KMS-11 (cell line): ENCODE data around the gene LAMB4.

ENCODE experiments used
- H2AFZ ChIP-seq: fragments of 200-600 bp; sonication (generic); 2 replicates; pipeline ENCODE4 v1.6.1; 2016; ENCODE audit warnings: antibody characterized with exemption, mixed run types, low read depth
- H3K27ac ChIP-seq: fragments of 200-600 bp; sonication (generic); 2 replicates; pipeline ENCODE4 v1.6.1; 2016; ENCODE audit warnings: mild to moderate bottlenecking, mixed run types
- H3K27me3 ChIP-seq: fragments of 200-600 bp; sonication (generic); 2 replicates; pipeline ENCODE4 v1.6.1; 2017; ENCODE audit warnings: mild to moderate bottlenecking, low read depth, mixed run types, moderate library complexity; ENCODE audit not compliant: insufficient read depth
- H3K36me3 ChIP-seq: fragments of 200-600 bp; sonication (generic); 2 replicates; pipeline ENCODE4 v1.6.1; 2017; ENCODE audit warnings: mild to moderate bottlenecking, mixed run types; ENCODE audit not compliant: insufficient read depth
- H3K4me1 ChIP-seq: fragments of 200-600 bp; sonication (generic); 2 replicates; pipeline ENCODE4 v1.6.1; 2016; ENCODE audit warnings: mild to moderate bottlenecking, low read depth, mixed run types; ENCODE audit not compliant: poor library complexity, severe bottlenecking
- H3K4me2 ChIP-seq: fragments of 200-600 bp; sonication (generic); 2 replicates; pipeline ENCODE4 v1.7.0; 2016; ENCODE audit warnings: mild to moderate bottlenecking, mixed run types
- H3K4me3 ChIP-seq: fragments of 200-600 bp; sonication (generic); IDR thresholded peaks from 2 replicates; pipeline ENCODE4 v1.6.1; 2017; ENCODE audit warnings: low read depth, low read length, mixed read lengths; ENCODE audit not compliant: insufficient read depth
- H3K79me2 ChIP-seq: fragments of 200-600 bp; sonication (generic); 2 replicates; pipeline ENCODE4 v1.6.1; 2016; ENCODE audit warnings: low read depth, mixed run types; ENCODE audit not compliant: insufficient read depth
- H3K9ac ChIP-seq: fragments of 200-600 bp; sonication (generic); 2 replicates; pipeline ENCODE4 v1.6.1; 2016; ENCODE audit warnings: mild to moderate bottlenecking, mixed run types
- H4K20me1 ChIP-seq: fragments of 200-600 bp; sonication (generic); 2 replicates; pipeline ENCODE4 v1.6.1; 2016; ENCODE audit warnings: mild to moderate bottlenecking, mixed run types; ENCODE audit not compliant: insufficient read depth
- TF ChIP-seq, protein P1 (sequence below): fragments of 200-600 bp; sonication (generic); conservative IDR thresholded peaks from 2 replicates; pipeline ENCODE4 v1.6.1; 2017; ENCODE audit warnings: low read depth, mild to moderate bottlenecking, antibody characterized with exemption, low read length, moderate library complexity, mixed read lengths

The LAMB4 gene

DNA sequence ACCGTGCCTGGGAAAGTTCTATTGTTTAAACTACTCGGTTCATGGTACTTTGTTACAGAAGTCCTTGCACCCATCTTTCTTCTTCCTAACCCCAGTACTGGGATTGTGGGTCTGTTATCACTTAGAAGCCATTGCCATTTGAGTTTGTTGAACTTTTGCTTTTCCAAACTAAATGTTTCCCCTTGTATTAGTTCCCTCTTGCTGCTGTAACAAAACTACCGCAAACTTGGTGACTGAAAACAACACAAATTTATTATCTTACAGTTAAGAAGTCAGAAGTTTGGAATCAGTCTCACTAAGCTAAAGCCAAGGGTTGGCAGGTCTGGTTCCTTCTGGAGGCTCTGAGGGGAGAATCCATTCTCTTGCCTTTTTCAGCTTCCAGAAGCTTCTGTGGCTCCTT is 6.9 kb upstream of the LAMB4 start:
- no peak overlapping the region for H3K27ac ChIP-seq
- no peak overlapping the region for H3K9ac ChIP-seq
- H4K20me1 ChIP-seq, result no peaks in the 10 kb centered on the region
- TF ChIP-seq, protein P1, sequence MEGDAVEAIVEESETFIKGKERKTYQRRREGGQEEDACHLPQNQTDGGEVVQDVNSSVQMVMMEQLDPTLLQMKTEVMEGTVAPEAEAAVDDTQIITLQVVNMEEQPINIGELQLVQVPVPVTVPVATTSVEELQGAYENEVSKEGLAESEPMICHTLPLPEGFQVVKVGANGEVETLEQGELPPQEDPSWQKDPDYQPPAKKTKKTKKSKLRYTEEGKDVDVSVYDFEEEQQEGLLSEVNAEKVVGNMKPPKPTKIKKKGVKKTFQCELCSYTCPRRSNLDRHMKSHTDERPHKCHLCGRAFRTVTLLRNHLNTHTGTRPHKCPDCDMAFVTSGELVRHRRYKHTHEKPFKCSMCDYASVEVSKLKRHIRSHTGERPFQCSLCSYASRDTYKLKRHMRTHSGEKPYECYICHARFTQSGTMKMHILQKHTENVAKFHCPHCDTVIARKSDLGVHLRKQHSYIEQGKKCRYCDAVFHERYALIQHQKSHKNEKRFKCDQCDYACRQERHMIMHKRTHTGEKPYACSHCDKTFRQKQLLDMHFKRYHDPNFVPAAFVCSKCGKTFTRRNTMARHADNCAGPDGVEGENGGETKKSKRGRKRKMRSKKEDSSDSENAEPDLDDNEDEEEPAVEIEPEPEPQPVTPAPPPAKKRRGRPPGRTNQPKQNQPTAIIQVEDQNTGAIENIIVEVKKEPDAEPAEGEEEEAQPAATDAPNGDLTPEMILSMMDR, result no peak
- no peak overlapping the region for H3K4me3 ChIP-seq
- no peak overlapping the region for H2AFZ ChIP-seq
- peaks cover 14% of the 10 kb centered on the region for H3K4me1 ChIP-seq
- H3K27me3 ChIP-seq, result no peaks in the 10 kb centered on the region
- H3K4me2 ChIP-seq, result no peak overlapping the region
- no peaks in the 10 kb centered on the region for H3K79me2 ChIP-seq
- H3K36me3 ChIP-seq, result no peaks in the 10 kb centered on the region

DNA sequence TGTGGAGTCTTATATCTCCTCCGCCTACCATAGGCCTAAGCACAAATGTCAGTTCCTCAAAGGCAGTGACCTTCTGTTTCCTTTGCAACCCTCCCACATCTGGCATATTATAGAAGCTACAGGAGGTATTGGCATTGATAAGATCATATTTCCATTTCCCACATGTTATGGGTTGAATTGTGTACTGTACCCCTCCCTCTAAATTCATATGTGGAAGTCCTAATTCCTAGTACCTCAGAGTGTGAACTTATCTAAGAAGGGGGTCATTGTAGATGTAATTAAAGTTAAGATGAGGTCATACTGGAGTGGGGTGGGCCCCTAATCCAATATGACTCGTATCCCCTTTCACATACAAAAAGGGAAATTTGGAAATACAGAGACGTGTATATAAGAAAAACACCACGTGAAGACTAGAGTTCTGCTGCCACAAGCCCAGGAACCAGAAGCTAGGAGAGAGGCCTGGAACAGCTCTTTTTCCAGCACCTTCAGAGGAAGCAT is 6.1 kb upstream of the LAMB4 start:
- Histone ChIP-seq H2AFZ (no peak overlapping the region), H3K4me2 (no peak overlapping the region), H4K20me1 (no peaks in the 10 kb centered on the region)

DNA sequence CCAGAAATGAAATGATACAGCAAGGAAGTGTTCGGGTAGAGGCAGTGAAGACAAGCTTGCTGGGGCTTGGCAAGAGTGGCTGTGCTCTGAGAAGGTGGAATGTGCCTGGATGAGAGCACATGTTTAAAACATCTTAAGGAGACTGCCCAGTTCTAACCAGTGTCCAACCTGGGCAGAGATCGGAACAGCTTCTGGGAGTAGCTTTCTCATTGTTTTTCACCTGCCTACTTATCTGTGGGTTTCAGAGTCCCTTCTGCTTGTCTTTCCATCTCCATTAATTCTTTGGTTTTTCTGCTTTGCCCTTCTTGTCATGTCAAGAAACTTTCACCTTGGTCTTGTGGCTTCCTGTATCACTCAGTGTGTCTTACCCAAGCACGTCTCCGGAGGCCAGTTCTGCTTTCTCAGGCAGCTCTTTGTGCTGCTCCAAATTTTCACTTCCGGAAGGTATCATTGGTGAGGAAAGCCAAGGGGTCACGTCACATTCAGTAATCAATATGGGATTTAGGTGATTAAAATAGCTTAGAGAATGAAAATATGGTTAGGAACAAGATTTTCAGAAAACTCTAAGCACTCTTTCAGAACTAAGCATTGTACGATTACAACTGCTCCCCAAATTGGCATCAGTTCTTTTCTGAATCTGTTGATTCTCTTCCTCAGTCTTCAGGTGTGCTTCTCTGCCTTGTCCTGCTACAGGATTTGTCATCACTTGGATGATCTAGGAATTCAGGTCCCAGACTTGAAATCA is 5.5 kb upstream of the LAMB4 start:
- H3K4me1 ChIP-seq, result peaks cover 14% of the 10 kb centered on the region
- no peak overlapping the region for H2AFZ ChIP-seq
- no peaks in the 10 kb centered on the region for H3K36me3 ChIP-seq
- no peak overlapping the region for H3K4me3 ChIP-seq
- no peaks in the 10 kb centered on the region for H3K27me3 ChIP-seq
- H3K9ac ChIP-seq, result no peak overlapping the region
- no peaks in the 10 kb centered on the region for H3K79me2 ChIP-seq
- TF ChIP-seq, protein P1, result no peak
- H3K4me2 ChIP-seq, result no peak overlapping the region
- H4K20me1 ChIP-seq, result no peaks in the 10 kb centered on the region
- H3K27ac ChIP-seq, result no peak overlapping the region

More for the DNA sequence above, 6.1 kb upstream of the LAMB4 start:
- peaks cover 14% of the 10 kb centered on the region for H3K4me1 ChIP-seq
- H3K27me3 ChIP-seq, result no peaks in the 10 kb centered on the region
- TF ChIP-seq, protein P1, result no peak
- H3K36me3 ChIP-seq, result no peaks in the 10 kb centered on the region
- H3K27ac ChIP-seq, result no peak overlapping the region
- H3K79me2 ChIP-seq, result no peaks in the 10 kb centered on the region
- no peak overlapping the region for H3K4me3 ChIP-seq
- no peak overlapping the region for H3K9ac ChIP-seq

DNA sequence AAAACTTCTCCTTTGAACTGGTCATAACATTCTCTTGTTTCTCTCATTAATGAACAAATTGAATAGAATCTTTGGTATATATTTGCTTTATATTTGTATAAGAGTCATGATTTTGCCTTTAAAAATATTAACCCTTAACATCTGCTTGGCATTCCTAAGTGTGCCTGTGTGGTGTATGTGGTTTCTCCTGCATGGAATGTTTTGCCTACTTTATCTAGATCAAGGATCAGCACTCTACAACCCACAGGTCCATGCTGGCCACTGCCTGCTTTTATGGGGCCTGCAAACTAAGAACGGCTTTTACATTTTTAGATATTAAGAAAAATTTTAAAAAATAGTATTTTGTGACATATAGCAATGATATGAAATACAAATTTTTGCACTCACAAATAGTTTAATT is 4.3 kb upstream of the LAMB4 start:
- Histone ChIP-seq H3K4me3 (no peak overlapping the region), H3K36me3 (no peaks in the 10 kb centered on the region), H3K27ac (no peak overlapping the region), H3K4me1 (peaks cover 14% of the 10 kb centered on the region), H3K9ac (no peak overlapping the region), H3K27me3 (no peaks in the 10 kb centered on the region), H3K79me2 (no peaks in the 10 kb centered on the region), H3K4me2 (no peak overlapping the region), H4K20me1 (no peaks in the 10 kb centered on the region), H2AFZ (no peak overlapping the region)
- TF ChIP-seq, protein P1, result no peak
